ENCODE measurements around the gene SNIP1. TPM values are rescaled to one million over a fixed set of nuclear protein-coding genes. Genes with fewer than 3 reads are reported as not detected.

The SNIP1 gene, protein sequence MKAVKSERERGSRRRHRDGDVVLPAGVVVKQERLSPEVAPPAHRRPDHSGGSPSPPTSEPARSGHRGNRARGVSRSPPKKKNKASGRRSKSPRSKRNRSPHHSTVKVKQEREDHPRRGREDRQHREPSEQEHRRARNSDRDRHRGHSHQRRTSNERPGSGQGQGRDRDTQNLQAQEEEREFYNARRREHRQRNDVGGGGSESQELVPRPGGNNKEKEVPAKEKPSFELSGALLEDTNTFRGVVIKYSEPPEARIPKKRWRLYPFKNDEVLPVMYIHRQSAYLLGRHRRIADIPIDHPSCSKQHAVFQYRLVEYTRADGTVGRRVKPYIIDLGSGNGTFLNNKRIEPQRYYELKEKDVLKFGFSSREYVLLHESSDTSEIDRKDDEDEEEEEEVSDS
- 14.7 and 17.4 TPM in 2 replicates for total RNA-seq

DNA sequence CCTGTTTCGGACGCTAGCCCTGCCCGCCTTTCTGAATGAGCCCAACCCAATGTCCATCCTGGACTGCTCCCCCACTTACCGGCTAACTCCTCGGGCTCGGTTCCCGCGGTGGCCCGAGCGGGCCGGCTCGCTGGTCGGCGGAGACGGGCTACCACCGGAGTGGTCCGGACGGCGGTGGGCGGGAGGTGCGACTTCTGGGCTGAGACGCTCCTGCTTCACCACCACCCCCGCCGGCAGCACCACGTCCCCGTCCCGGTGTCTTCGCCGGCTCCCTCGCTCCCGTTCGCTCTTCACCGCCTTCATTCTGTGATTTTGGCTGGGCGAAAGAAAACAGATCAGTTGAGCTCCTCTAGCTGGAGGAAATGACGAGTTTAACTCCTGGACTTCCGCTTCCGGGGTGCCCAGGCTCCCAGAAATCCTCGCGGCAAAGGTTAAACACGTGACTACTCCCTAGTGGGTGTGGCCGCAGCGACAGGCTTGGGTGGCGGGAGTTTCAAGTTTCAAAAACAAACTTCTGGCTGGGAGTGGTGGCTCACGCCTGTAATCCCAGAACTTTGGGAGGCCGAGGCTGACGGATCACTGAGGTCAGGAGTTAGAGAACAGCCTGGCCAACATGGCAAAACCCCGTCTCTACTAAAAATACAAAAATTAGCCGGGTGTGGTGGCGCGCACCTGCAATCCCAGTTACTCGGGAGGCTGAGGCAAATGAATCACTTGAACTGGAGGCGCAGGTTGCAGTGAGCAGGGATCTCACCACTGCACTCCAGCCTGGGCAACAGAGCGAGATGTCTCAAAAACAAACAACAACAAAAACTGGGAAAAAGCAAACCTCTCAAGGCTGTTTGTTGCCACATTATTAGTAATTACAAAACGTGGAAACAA lies at the start of gene SNIP1:
SNIP1 (minus strand) TSS at position 367 of the 882 bp plus-strand sequence; CDS start at position 303, 64 bp downstream.

DNA sequence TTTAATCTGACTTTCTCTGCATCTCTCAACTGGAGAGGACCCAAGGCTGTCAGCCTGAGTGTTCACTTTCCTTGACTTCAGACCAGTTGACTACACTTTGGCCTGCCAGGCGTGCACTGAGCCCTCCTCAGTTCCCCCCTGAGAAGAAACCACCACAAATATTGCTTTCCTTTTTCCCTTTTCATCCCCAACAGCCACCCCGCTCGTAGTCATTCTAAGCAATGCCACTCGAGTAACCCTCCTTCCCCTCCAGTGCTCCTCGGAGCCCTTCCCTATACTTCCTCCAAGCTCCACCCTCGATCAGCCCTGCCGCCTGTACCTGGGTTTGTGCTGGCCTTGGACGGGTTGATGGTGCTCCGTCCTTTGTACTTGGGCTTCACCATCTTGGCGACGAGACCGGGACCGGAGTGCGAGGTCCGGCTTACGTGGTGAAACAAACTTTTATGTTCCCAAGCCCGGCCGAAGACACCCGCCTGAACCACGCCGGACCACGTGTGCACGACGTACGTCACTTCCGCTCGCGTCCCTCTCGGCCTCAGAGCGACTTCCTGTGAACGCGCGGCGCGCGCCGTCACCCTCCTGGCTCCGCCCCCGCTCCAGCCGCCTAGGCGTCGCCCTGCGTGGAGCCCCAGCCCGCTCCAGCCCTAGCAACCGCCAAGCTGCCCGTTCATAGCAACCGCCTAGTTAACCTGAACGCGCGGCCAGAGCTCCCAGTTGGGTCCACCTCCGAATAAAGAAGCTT lies 41.5 kb upstream of the SNIP1 start, which contains the start of gene GNL2:
GNL2 (minus strand) TSS at position 498 of the 742 bp plus-strand sequence; CDS start at position 383, 115 bp downstream.

DNA sequence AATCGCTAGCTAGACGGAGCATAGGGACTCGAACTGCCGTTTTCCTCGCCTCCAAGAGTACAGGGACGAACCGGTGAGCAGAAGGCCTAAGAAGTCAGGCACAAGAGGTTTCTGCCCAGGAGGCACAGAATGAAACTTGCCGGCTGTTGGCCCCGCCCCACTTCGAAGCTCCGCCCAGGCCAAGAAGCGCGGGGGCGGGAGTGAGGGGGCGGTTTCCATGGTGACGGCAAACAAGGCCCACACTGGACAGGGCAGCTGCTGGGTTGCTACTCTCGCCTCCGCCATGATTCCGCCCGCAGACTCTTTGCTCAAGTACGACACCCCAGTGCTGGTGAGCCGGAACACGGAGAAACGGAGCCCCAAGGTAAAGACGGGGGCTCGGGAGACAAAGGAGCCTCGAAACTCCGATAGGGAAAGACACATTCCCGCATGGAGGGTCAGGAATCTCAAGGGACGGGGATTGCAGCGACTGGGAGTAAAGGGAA lies 2.7 kb upstream of the SNIP1 start, which contains the start of gene DNALI1:
DNALI1 (plus strand) TSS at position 229 of the 485 bp plus-strand sequence; CDS start at position 284, 55 bp downstream.

DNA sequence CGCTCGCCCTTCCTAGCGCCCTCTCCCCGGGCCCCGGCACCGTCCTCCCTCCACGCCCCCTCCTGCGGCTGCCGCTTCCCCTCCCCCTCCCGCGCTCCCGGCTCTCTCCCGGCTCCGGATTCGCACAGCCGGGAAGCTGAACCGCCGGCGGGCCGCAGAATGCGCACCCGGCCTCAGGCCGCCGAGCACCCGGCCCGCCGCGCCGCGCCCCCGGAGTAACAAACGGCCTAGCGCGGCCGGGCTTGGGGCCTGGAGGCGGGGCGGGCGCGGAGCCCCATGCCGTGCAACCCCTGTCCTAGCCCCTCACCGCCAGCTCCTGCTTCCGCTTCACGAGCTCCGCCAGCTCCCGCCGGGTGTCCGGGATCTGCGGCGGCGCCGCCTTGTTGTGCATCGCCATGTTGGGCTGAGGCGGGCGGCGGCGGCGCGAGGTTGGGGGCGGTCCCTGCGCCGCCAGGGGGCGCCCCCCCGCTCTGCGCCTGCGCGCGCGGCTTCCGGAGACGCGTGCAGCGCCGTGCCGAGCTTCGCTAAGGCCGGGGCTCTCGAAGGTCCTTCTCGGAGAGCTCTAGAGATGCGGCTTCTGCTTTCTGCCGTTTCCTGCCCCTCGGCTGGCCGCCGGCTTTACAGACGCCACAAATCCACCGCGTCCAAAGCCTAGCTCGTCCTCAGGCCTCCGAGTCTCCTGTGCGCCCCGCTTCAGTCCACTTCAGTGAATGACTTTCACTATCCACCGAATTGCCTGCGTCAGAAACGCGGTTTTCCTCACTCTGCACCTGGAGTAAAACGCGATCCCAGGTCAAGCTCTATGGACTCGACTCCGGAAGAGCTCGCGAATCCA lies 39.5 kb downstream of the SNIP1 start, which contains the start of gene MEAF6:
MEAF6 (minus strand) TSS at position 417 of the 835 bp plus-strand sequence; CDS start at position 397, 20 bp downstream.

Other genes starting within 250 kb of the SNIP1 start
- 25.3 and 57.6 TPM in 2 replicates for gene ZC3H12A, start 79.7 kb downstream of the SNIP1 start, total RNA-seq
- gene MEAF6, start 39.5 kb downstream of the SNIP1 start, total RNA-seq: 43.7 and 49.7 TPM in 2 replicates
- gene DNALI1, start 2.6 kb upstream of the SNIP1 start, total RNA-seq: under 0.01 and 0.43 TPM in 2 replicates
- 96.2 and 116 TPM in 2 replicates for gene GNL2, start 41.6 kb upstream of the SNIP1 start, total RNA-seq
- not detected in 2 replicates for gene RSPO1, start 80.6 kb upstream of the SNIP1 start, total RNA-seq
- 0.43 and 0.68 TPM in 2 replicates for gene CDCA8, start 138.2 kb upstream of the SNIP1 start, total RNA-seq
- 0.14 TPM in 1 of 2 replicates, not detected in the other for gene EPHA10, start 210.8 kb upstream of the SNIP1 start, total RNA-seq
- gene MANEAL, start 239.6 kb upstream of the SNIP1 start, total RNA-seq: 0.68 and 1.6 TPM in 2 replicates

Data from nasal cavity respiratory epithelium epithelial cell of viscerocranial mucosa (primary cell).